Measurements from ENCODE around the gene CDKN2A.

Gene CDKN2A

GRCh38 chr9:22005702-22006606, 11.8 kb upstream of the CDKN2A start:
- no peak for DNase-seq

GRCh38 chr9:22005021-22005701, 11.0 kb upstream of the CDKN2A start:
- no peak for DNase-seq

- no peak for DNase-seq
These were observed 7.8 kb upstream of the CDKN2A start for GRCh38 chr9:22002038-22002437.

GRCh38 chr9:21998026-21998425, 3.8 kb upstream of the CDKN2A start:
- no peak for DNase-seq

GRCh38 chr9:21997480-21997879, 3.3 kb upstream of the CDKN2A start:
- no peak for DNase-seq

GRCh38 chr9:21996858-21997257, 2.7 kb upstream of the CDKN2A start:
- no peak for DNase-seq

- DNase-seq, result peak; percentile 14
These were observed 2.2 kb upstream of the CDKN2A start for GRCh38 chr9:21996438-21996837.

- no peak for DNase-seq
These were observed 1.6 kb upstream of the CDKN2A start for GRCh38 chr9:21995666-21996398.

GRCh38 chr9:21995006-21995665, 944 bp upstream of the CDKN2A start:
- peak; percentile 70 for DNase-seq

GRCh38 chr9:21994556-21995005, 389 bp upstream of the CDKN2A start, which contains the start of gene CDKN2B-AS1:
Gene CDKN2B-AS1, plus strand, starts transcription at chr9:21994791.
- peak; percentile 75 for DNase-seq

GRCh38 chr9:21993007-21993406, 1.2 kb downstream of the CDKN2A start:
- no peak for DNase-seq

- DNase-seq, result peak; percentile 29
These were observed 2.9 kb downstream of the CDKN2A start for GRCh38 chr9:21991072-21991959.

- DNase-seq, result no peak
These were observed 4.6 kb downstream of the CDKN2A start for GRCh38 chr9:21989440-21990189.

- DNase-seq, result no peak
These were observed 5.9 kb downstream of the CDKN2A start for GRCh38 chr9:21988056-21988990.

- no peak for DNase-seq
These were observed 8.1 kb downstream of the CDKN2A start for GRCh38 chr9:21985964-21986667.

GRCh38 chr9:21984101-21984500, 10.1 kb downstream of the CDKN2A start:
- DNase-seq, result no peak

GRCh38 chr9:21983561-21983935, 10.6 kb downstream of the CDKN2A start:
- DNase-seq, result no peak

GRCh38 chr9:21982861-21983560, 11.2 kb downstream of the CDKN2A start:
- no peak for DNase-seq
